ENCODE results near the gene MAML1.

- TF ChIP-seq CTCF (conservative IDR thresholded peaks at IDR 0.05 in 1 of 2, IDR thresholded peaks at IDR 0.05 in 1 of 2; ENCODE audit: low read depth in 1 of 2, low read length in 2 of 2) (no peak), EZH2 (IDR thresholded peaks at IDR 0.05; ENCODE audit: low read length, missing control alignments) (no peak)
These were observed 73.8 kb downstream of the MAML1 start, which contains the start of gene MGAT4B for GRCh38 chr5:179806250-179807048.
